ENCODE data around the gene TSPAN6. TPM values are rescaled to one million over a fixed set of nuclear protein-coding genes. Genes with fewer than 3 reads are reported as not detected.
A peak's percentile ranks its signal among the peaks of the same experiment; 100 is the strongest.

Gene TSPAN6
- 16.6 and 18.1 TPM in 2 replicates for total RNA-seq

DNA sequence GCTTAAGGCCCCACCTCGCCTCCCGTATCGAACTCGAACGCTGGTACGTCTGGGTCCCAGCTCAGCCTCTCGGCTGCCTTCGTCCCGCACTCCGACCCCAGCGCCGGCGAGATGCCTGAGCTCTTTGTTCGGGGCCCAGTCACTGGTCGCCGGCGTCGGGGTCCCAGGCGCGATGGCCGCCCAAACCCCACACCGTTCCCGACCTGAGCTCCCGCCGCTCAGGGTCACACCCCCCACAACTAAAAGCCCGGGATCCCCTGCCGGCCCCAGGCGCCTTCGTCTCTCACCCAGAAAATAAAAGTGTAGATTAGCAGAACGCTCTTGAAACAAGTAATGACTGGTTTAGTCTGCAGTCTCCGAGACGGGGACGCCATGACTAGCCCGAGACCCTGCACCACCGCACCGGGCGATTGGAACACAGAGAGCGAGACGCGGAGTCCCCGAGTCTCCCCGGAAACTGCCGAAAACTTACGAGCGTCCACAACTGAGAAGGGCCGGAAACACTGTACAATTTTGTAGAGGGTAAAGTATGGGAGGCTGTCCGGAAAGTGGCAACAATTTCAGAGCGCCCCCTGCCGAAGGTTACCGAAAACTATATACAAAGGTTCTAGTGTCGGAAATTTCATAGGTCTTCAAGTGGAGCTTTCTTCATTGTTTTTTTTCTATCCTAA is at the start of gene TSPAN6:
Gene TSPAN6 (minus strand): TSS at position 486 of the 671 bp plus-strand sequence. CDS start 112 bp downstream, at position 374.
- TF ChIP-seq, protein P1, sequence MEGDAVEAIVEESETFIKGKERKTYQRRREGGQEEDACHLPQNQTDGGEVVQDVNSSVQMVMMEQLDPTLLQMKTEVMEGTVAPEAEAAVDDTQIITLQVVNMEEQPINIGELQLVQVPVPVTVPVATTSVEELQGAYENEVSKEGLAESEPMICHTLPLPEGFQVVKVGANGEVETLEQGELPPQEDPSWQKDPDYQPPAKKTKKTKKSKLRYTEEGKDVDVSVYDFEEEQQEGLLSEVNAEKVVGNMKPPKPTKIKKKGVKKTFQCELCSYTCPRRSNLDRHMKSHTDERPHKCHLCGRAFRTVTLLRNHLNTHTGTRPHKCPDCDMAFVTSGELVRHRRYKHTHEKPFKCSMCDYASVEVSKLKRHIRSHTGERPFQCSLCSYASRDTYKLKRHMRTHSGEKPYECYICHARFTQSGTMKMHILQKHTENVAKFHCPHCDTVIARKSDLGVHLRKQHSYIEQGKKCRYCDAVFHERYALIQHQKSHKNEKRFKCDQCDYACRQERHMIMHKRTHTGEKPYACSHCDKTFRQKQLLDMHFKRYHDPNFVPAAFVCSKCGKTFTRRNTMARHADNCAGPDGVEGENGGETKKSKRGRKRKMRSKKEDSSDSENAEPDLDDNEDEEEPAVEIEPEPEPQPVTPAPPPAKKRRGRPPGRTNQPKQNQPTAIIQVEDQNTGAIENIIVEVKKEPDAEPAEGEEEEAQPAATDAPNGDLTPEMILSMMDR (IDR thresholded peaks at IDR 0.05; ENCODE audit: insufficient read depth, low read length, severe bottlenecking) = peak; percentile 51
- DNase-seq (ENCODE audit: low read depth) (peak; percentile 75), FAIRE-seq (no peak)
- no peaks in the 10 kb centered on the region for H3K27me3 ChIP-seq (ENCODE audit: control insufficient read depth, insufficient read depth, low read length)
- no peaks in the 10 kb centered on the region for H3K36me3 ChIP-seq (ENCODE audit: control insufficient read depth, insufficient read depth, low read length)
- peak within 1 kb of the TSS; percentile 67 for H3K4me3 ChIP-seq (ENCODE audit: low read depth, low read length)

DNA sequence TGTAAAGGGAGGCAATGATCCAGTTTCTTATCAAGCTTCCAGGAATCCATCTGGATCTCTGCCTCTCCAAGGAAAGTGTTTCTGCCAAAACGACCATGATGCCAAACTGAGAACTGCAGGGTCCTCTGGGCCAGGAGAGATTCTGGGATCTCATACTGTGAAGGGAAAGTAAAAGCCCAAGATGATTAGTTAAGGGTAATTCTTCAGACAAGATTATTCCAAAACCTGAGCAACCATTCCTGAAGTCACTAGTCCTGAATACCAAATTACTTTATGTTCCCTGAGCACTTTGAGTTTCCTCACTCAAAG is 49.3 kb upstream of the TSPAN6 start:
- TF ChIP-seq, protein P1 (IDR thresholded peaks at IDR 0.05; ENCODE audit: insufficient read depth, low read length, severe bottlenecking) = no peak
- DNase-seq (ENCODE audit: low read depth) (no peak), FAIRE-seq (no peak)
- no peaks in the 10 kb centered on the region for H3K27me3 ChIP-seq (ENCODE audit: control insufficient read depth, insufficient read depth, low read length)
- no peaks in the 10 kb centered on the region for H3K36me3 ChIP-seq (ENCODE audit: control insufficient read depth, insufficient read depth, low read length)
- H3K4me3 ChIP-seq (ENCODE audit: low read depth, low read length) = no peak overlapping the region

DNA sequence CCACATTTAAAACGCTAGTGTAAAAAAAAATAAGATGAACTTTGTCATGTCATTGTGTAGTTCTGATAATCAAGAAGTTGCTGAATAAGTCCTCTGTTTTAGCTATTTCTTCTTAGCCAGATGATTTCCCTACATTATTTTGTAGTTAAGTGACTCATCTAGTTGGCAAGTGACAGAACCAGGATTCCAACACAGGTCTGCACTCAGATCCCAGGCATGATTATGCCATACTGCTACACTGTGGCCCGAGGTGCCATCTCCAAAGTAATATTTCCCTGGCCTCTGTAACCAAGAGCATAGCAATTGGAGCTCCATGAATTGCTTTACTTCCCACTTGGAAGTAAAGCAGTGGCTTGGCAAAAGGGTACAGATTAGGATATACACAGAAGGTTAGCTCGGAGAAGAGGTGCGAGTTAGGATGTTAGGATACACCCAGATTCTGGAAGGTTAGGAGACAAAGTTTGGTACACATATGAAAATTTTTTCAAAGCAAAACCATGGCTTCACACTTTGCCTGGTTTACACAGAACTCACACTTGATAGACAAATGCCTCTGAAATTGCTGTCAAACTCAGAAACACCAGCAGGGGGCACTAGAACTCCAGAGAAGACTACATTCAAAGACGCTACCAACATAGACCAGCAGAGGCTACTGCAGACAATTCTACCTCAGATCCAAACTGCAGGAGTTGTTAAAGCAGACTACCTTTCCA is 48.8 kb upstream of the TSPAN6 start:
- Histone ChIP-seq H3K4me3 (ENCODE audit: low read depth, low read length) (no peak overlapping the region), H3K36me3 (ENCODE audit: control insufficient read depth, insufficient read depth, low read length) (no peaks in the 10 kb centered on the region), H3K27me3 (ENCODE audit: control insufficient read depth, insufficient read depth, low read length) (no peaks in the 10 kb centered on the region)
- TF ChIP-seq, protein P1 (IDR thresholded peaks at IDR 0.05; ENCODE audit: insufficient read depth, low read length, severe bottlenecking) = peak; percentile 70
- FAIRE-seq (peak; percentile 83), DNase-seq (ENCODE audit: low read depth) (peak; percentile 64)

DNA sequence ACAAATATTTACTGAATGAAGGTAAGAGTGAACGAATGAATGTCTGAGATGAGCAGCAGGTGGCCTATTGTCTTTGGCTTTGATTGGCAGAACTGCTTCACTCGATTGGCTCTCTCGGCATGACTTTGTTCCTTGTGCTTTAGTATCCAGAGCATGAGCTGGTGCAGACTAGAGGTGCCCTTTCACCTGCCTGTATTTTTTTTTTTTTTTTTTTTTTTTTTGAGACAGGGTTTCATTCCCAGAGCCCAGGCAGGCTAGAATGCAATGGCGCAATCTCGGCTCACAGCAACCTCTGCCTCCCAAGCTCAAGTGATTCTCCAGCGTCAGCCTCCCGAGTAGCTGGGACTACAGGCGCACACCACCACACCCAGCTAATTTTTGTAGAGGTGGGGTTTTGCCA is 46.3 kb upstream of the TSPAN6 start:
- no peaks in the 10 kb centered on the region for H3K36me3 ChIP-seq (ENCODE audit: control insufficient read depth, insufficient read depth, low read length)
- H3K4me3 ChIP-seq (ENCODE audit: low read depth, low read length) = no peak overlapping the region
- H3K27me3 ChIP-seq (ENCODE audit: control insufficient read depth, insufficient read depth, low read length) = no peaks in the 10 kb centered on the region
- DNase-seq (ENCODE audit: low read depth) = no peak
- TF ChIP-seq, protein P1 (IDR thresholded peaks at IDR 0.05; ENCODE audit: insufficient read depth, low read length, severe bottlenecking) = no peak
- no peak for FAIRE-seq

GRCh38 chrX:100681599-100681998 is 45.0 kb upstream of the TSPAN6 start:
- TF ChIP-seq, protein P1 (IDR thresholded peaks at IDR 0.05; ENCODE audit: insufficient read depth, low read length, severe bottlenecking) = no peak
- DNase-seq (ENCODE audit: low read depth) (no peak), FAIRE-seq (no peak)

More at GRCh38 chrX:100681599-100681998, 45.0 kb upstream of the TSPAN6 start:
- Histone ChIP-seq H3K4me3 (ENCODE audit: low read depth, low read length) (no peak overlapping the region), H3K36me3 (ENCODE audit: control insufficient read depth, insufficient read depth, low read length) (no peaks in the 10 kb centered on the region), H3K27me3 (ENCODE audit: control insufficient read depth, insufficient read depth, low read length) (no peaks in the 10 kb centered on the region)

All from bronchial epithelial cell (primary cell).